Nephron (organoid): ENCODE results near the gene ROPN1L.
A peak's percentile ranks its signal among the peaks of the same experiment; 100 is the strongest.
"Not testable (repeated sequence)": the region's sequence is repeated elsewhere in the genome, so short reads cannot be mapped to it uniquely, and the experiment has no call there.

Experiments
- H3K27ac Mint-ChIP-seq, 3 experiments: 2 replicates each; pipeline ENCODE4 v1.8.0; 2020; ENCODE audit warnings: mixed read lengths in 3 of 3, mild to moderate bottlenecking in 2 of 3, moderate library complexity in 1 of 3
- H3K27me3 Mint-ChIP-seq: 2 replicates; pipeline ENCODE4 v1.8.0; 2021; ENCODE audit warnings: low read depth, mild to moderate bottlenecking, moderate library complexity, mixed read lengths
- H3K36me3 Mint-ChIP-seq: 2 replicates; pipeline ENCODE4 v1.8.0; 2020; ENCODE audit warnings: low read depth, mixed read lengths
- H3K4me1 Mint-ChIP-seq: 2 replicates; pipeline ENCODE4 v1.8.0; 2020; ENCODE audit warnings: mixed read lengths
- H3K4me3 Mint-ChIP-seq, 3 experiments: 2 replicates each; pipeline ENCODE4 v1.8.0; 2020; ENCODE audit warnings: mild to moderate bottlenecking in 3 of 3, mixed read lengths in 3 of 3, moderate library complexity in 2 of 3
- H3K9me3 Mint-ChIP-seq: 2 replicates; pipeline ENCODE4 v1.8.0; 2020; ENCODE audit warnings: mixed read lengths
- CTCF ChIP-seq, 3 experiments: fragments of 200-600 bp; sonication (generic); IDR thresholded peaks; one replicate each; pipeline ENCODE4 v1.5.0; 2021; ENCODE audit warnings: antibody characterized with exemption in 3 of 3; ENCODE audit not compliant: unreplicated experiment in 3 of 3

The ROPN1L gene

GRCh38 chr5:10509575-10509974 lies 67.9 kb downstream of the ROPN1L start:
- no peak overlapping the region for H3K27ac Mint-ChIP-seq
- H3K4me3 Mint-ChIP-seq: no peak overlapping the region
- no peaks in the 10 kb centered on the region for H3K36me3 Mint-ChIP-seq
- H3K4me1 Mint-ChIP-seq: peaks cover 38% of the 10 kb centered on the region
- H3K27me3 Mint-ChIP-seq: peaks cover 6% of the 10 kb centered on the region
- TF ChIP-seq CTCF (IDR thresholded peaks at IDR 0.05; ENCODE audit: unreplicated experiment in 3 of 3): no peak
- no peaks in the 10 kb centered on the region for H3K9me3 Mint-ChIP-seq

- H3K4me3 Mint-ChIP-seq: no peak overlapping the region
- H3K27me3 Mint-ChIP-seq: peaks cover 6% of the 10 kb centered on the region
- peaks cover under 1% of the 10 kb centered on the region for H3K9me3 Mint-ChIP-seq
- no peak for TF ChIP-seq CTCF (IDR thresholded peaks at IDR 0.05; ENCODE audit: unreplicated experiment in 3 of 3)
- peak overlapping the region in 1 of 3 experiments; percentile 45 for H3K27ac Mint-ChIP-seq
- H3K4me1 Mint-ChIP-seq: peaks cover 33% of the 10 kb centered on the region
- H3K36me3 Mint-ChIP-seq: no peaks in the 10 kb centered on the region
Observed at GRCh38 chr5:10511741-10512640, 70.3 kb downstream of the ROPN1L start.

GRCh38 chr5:10513501-10514442 lies 72.1 kb downstream of the ROPN1L start:
- peaks cover 28% of the 10 kb centered on the region for H3K4me1 Mint-ChIP-seq
- H3K27ac Mint-ChIP-seq: peak overlapping the region; percentile 55 to 63 (median 55)
- H3K36me3 Mint-ChIP-seq: no peaks in the 10 kb centered on the region
- peaks cover 7% of the 10 kb centered on the region for H3K27me3 Mint-ChIP-seq
- TF ChIP-seq CTCF (IDR thresholded peaks at IDR 0.05; ENCODE audit: unreplicated experiment in 3 of 3): no peak
- peaks cover 2% of the 10 kb centered on the region for H3K9me3 Mint-ChIP-seq
- no peak overlapping the region for H3K4me3 Mint-ChIP-seq

GRCh38 chr5:10514572-10514971 lies 72.9 kb downstream of the ROPN1L start:
- peaks cover 25% of the 10 kb centered on the region for H3K4me1 Mint-ChIP-seq
- H3K27me3 Mint-ChIP-seq, H3K36me3 Mint-ChIP-seq, H3K9me3 Mint-ChIP-seq, H3K4me3 Mint-ChIP-seq: not testable (repeated sequence)
- peak overlapping the region in 1 of 3 experiments; percentile 63 for H3K27ac Mint-ChIP-seq
